Stimulated activated CD4-positive, alpha-beta T cell treated with anti-CD3 and anti-CD28 coated beads, Interleukin-2, amount 100 ng/mL, for 48 hours (primary cell): Measurements from ENCODE around the gene EFHC1.

ENCODE experiments used
- DNase-seq, 2 donors: peaks; one replicate each; pipeline ENCODE4 v3.0.0-alpha.2; 2020

The EFHC1 gene

DNA sequence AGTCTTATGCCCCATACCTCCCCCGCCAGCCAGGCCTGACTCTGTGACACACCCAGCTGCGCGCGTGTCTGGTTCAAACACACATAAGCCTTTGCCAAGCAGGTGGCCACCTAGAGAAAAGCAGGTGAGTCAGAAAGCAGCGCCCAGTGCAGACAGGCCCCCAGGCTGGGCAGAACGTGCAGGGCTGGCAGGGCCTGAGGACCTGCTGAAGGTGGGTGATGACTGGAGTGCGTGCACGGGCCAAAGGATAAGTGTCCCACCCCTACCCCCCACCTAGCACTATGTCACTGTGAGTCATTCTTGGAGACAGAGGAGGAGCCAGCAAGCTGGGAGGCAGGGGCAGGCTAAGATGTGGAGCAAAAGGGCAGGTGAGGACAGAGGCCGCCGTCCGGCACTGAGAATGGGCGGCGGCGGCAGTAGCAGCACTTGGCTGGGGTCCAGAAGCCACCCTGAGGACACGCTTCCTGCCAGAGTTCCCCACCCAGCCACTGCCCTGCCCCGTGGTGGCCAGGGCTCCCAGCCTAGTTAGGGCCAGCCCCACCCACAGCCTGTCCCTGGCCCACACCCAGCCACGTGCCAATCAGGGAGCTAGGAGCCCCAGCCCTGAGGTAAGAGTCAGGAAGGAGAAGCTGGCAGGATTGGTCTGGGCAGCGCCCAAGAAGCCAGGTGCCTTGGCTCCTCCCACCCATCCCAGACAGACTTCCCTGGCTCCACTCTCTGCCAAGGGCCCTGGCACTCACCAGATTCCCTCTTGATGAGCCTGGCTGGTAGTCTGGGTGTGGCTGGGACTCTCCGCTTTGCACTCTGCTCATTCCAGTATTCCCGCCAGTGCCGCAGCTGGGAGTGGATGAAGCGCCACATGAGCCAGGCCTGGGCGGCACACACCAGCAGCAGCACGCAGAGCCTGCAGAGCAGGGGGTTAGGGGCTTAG lies 84.0 kb downstream of the EFHC1 start:
- no peak for DNase-seq

DNA sequence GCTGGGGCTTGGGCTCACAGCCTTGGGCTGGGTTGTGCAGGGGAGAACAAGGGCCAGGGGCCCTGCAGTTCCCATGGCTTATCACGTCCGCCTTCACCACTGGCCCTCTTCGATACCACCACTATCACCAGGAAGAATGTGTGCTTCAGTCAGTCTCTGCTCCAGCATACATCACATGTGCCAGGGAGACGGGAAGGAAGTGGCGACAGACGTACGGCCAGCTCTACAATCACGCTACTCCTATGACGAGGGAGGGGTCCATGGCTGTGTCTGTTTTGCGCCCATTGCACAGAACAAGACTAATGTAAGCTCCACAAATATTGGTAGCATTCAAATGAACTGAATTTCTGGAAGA lies 84.6 kb downstream of the EFHC1 start:
- no peak for DNase-seq

DNA sequence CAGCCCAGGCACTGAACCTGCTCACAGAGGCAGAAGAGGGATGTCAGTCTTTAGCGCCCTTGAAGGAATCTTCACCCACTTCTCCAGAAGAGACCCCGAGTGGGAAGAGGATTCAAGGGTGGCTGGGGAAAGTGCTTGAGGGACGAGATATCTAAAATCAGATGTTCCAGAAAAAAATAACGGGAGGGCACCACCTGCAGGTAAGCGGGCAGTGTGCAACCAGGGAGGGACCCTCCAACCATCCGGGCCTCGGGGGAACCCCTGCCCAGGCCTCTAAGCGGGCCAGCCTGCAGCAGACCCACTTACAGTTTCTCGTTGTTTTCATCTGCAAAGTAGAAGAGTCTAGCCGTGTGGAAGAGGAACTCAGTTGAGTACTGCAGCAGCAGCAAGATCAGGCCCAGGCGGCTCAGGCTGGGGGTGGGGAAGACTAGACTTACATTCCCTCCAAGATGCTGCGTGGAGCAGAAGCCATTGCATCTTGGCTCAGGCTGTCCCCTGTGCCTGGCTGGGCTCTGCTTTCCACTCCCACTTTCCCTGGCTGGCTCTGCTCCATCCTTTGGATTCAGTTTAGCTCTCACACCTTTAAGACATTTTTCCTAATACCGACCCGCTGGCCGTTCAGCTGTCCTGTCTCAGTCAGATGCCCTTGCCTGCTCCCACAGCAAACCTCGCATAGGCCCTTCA lies 85.7 kb downstream of the EFHC1 start:
- DNase-seq: no peak

DNA sequence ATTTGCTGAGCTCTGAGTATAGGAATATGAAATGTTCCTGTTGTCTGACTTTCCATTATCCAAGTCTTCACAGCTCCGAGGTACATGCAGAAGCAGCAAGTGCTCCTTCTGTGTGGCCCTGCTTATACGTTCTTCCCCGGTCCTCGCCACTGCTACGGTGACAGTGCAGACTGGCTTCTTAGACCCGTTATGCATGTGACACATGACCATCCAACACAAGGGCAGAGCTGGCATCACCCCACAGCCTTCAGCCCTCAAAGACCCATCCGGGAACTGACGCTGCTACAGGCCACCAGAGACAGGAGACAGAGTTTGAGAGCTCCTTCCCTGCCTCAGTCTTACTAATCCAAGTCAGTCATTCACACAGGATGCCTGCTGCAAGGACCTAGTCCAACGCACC lies 86.3 kb downstream of the EFHC1 start:
- DNase-seq: no peak

DNA sequence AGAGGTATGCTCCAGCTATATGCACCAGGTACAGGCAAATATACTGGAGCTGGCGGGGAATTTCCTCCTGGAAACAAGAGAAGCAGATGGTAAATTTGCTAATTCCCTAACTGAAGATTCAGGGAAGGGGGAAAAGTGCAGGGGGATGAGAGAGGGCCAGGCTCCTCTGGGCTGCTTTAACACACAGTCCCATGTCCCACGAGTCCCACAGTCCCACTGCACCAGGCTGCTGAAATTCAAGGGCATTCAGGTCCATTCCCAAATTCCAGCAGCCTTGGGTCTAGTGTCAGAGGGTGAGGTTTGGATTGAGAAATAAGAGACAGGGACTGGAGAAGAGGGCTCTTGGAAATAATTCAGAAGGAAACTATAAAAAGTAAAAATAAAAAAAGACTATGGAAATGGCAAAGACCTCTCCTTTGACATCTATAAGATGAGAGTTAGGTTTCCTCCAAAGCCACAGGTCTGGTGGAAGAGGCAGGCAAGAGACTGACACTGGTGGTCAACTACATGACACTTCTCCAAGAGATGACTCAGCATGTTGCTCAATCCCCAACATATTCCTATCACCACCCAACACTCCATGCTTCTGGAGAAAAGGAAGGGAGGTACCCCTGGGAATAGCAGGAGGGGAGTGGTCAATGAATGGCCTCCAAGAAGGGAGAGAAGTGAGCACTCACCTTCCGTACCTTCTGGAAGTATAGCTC lies 87.6 kb downstream of the EFHC1 start:
- no peak for DNase-seq

DNA sequence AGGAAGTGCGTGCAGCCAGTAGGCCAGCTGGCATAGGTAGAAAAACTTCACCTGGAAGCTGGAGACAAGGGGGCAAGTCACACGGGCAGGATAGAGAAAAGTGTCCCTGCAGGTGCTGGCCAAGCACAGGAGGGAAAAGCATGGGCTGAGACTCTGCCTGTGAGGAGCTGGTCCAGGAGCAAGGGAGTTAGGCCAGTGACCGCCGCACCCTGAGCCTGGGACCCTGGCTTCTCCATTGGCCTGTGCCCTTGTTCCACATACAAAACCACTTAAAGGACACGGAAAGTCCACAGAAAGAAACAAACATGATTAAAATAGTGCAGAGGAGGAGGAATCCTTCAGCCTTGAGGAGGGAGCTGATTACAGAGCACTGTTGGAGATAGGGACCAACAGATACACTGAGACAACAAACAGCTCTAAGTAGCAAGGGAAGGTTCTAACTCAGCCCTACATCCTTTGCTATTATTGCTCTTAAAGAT lies 88.2 kb downstream of the EFHC1 start:
- no peak for DNase-seq

DNA sequence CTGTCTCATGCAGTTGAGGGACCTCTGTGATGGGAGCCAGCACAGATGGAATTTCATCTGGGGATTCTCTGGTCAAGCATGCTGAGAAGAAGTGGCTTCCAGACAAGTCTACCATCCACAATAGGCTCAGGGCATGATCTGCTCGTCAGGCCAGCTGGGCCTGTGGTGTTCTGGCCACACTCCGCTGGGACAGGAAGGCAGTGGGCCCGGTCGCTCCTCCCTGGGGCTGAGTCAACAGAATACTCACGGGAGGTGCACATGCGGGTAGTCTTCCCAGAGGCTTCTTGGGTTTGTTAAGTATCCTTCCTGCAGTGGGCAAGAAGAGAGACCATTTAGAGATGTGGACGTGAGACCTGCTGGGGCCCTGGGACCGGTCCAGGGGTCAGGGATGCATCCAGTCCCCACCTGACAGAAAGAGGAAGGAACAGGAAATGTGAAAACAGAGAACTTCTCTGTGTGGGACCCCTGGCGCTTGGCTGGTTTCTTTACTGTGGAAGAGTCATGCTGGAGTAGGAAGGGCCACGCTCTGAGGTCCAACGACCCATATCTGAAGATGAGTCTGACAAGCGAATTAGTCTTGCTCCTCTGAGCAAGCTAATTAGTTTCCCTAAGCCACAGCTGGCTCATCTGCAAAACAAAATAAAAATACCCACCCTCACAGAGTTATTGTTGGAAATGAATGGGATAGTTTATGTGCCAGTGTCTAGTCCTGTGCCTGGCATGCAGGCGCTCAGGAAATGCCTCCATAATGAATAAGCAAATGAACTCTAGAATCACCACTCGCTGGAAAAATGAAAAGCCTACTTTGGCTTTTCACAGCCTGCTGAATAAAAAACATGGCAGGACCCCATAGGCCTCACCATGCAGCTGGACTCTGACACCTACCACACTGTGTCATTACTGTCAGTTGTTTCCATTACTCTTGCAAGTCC lies 89.4 kb downstream of the EFHC1 start:
- DNase-seq: no peak

DNA sequence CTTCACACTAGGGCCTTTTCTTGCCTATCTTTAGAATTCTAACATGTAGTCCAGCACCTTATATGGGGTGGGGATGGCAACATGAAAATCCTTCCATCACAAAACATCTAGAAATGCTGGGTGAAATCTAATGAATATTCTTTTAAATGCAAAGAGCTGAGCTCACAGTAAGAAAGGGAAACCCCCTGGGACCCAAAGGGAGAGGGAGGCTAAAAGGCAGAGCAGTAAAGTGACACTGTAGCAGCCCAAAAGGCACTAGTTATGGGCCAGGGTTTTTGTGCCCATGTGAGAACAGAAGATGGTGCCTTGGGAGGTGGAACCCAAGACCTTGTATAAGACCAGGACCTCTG lies 90.0 kb downstream of the EFHC1 start:
- no peak for DNase-seq

DNA sequence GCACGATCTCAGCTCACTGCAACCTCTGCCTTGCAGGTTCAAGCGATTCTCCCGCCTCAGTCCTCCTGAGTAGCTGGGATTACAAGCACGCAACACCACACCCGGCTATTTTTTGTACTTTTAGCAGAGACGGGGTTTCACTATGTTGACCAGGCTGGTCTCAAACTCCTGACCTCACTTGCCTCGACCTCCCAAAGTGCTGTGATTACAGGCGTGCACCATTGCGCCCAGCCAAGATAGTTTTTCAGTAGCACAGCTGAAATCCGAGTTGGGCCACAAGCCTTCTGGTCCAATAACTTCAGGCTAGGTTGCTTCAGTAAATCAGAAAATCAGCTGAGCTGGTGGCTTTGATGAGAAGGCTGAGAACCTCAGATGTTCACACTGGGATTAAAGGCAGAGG lies 91.0 kb downstream of the EFHC1 start:
- DNase-seq: no peak

DNA sequence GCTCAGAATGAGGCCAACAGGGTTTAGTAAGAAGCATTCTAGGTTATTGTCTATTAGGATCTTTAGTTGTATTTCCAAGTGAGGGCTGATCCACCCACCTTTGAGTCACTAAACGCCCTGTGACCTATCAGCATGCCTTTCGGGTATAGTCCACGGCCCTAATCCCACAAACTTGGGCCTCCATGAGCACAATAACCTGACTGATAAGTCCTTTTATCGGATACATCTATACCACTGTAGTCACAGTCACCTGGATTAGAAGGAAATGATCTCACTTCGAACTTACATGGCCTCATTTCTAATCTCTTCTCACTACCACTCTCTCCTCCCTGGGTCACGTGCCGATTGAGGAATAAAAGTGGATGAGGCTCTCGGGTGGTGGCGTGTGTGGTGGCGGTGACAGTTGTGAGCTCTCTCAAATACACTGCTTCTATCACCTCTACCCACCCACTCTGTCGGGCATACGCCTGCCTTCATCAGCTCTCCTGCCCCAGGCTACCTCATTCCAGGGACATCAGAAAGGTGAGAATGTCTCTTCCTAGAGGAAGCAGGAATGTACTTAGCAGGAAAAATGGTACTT lies 91.5 kb downstream of the EFHC1 start:
- no peak for DNase-seq

DNA sequence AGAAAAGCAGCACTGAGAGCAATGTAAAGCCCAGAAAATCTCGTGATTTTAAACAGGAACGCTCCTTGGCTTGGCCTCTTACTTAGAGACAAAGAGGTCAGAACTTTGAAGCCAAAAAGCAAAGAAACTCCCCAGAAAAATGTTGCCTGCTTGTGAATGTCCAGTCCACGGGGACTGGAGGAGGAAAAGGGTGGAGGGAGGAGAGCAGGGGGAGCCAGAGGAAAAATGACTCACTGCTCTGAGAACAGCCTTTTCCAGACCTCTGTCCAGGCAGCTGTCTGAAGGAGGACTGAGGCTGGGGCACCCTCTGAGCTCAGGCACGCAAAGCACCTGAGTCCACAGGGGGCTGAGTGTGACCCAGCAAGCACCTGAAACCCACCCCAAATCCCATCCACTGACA lies 92.1 kb downstream of the EFHC1 start:
- DNase-seq: no peak

DNA sequence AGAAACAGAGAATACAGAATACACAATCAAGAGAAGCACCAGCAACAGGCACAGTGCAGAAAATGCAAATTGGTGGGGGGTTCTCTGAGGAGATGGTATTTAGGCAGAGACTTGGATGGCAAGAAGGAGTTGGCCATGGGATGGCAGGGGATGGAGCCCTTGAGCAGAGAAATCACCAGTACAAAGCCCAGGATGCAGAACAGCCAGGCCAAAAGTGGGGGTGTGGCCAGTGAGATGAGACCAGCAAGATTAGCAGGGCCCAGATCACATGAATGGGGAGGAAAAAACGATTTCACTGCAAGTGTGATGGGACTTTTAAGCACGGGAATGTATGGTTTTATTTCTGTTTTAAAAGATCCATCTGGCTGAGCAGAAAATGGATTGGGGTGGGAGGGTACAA lies 93.3 kb downstream of the EFHC1 start:
- no peak for DNase-seq

DNA sequence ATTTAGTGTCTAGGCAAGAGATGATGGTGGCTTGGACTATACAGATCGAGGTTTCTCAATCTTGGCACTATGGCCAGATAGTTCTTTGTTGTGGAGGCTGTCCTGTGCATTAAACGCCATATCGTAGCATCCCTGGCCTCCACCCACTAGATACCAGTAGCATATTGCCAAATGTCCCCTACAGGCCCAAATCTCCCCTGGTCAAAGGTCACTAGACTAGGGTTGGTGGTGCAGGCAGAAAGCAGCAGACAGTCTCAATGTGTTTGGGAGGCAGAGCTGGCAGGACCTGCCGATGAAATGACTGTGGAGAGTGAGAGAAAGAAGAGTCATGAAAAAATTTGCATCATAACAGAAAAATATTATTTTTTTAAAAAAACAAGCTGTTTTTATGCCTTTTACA lies 93.8 kb downstream of the EFHC1 start:
- no peak for DNase-seq

DNA sequence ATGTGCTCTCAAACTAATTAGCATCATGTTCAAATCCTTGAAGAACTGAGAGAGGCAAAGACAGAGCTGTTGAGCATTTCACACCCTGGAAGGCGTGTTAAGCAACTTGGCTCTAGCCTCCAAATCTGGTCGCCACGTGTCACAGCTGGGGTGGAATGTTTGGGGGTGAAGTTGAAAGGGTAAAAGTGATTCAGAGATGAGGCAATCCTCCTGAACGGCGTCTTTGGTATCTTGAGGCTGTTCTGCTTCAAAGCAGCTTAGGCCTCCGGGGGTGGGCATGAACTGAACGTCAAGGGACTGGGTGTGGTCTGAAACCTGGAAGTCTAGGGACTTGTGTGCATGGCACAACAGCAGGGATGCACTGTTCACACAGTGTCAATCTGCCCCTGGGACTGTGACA lies 94.4 kb downstream of the EFHC1 start:
- no peak for DNase-seq

DNA sequence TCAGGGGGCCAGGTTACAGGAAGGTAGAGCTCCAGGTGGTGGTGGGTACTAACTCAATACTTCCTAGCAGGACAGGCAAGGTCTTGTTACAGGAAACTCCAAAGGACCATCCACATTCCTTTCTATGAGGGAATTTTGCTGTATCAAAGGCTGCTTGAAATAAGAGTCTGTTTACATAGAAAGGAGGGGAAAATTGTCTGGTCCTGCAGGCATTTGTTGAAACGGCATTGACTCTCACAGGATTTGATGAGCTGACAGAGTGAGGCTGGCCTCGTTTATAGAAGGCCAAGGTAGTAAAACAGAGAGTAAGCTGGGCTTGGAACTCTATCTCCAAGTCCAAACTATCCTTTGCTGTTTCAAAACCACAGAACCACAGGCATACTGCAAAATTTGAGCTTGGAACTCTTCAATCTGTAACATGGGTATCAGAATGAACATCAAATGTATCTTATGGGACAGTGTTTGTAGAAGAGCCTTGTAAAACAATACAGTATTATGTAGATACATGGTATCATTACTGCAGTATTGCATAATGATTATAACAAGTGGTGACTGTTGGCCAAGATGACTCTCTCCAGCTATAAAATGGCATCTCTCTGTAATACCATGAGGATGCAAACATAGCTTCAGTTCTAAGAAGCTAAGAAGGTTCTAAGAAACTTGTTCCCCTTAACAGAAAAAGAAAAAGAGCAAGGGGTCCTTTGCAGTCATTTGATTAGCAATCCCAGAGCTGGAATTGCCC lies 95.2 kb downstream of the EFHC1 start:
- DNase-seq: no peak

DNA sequence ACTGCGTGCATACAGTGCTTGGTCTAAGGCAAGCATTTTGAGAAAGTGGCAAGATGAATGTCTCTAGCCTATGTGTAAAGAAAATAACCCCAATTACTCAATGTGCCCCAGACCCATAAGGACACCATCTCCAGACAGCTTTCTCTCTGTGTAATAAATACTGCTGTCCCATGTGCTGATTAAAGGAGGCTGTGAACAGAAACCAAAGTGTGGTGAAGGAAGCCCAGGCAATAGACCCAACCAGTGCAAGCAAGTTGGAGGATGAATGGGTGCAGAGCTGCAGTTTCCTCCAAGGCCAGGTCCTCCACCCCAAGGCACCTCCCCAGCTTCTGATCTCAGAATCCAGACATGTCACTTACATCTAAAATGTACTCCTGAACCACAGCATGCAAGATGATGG lies 96.1 kb downstream of the EFHC1 start:
- DNase-seq: no peak

DNA sequence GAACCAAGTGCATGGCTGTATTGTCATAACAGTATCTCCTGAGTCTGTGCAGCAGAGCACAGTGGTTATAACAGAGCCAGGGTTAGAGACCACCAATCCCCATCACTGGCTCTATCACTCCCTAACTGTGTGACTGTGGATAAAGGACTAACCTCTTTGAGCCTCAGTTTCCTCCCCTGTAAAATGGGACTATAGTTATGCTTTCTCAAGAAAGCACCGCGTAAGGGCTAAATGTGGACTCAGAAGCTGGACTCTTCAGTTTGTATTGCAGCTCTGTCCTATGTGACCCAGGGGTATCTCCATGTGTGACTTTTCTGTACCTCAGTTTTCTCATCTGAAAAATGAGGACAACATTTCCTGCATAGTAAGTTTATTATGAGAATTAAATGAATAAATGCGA lies 96.8 kb downstream of the EFHC1 start:
- DNase-seq: no peak

DNA sequence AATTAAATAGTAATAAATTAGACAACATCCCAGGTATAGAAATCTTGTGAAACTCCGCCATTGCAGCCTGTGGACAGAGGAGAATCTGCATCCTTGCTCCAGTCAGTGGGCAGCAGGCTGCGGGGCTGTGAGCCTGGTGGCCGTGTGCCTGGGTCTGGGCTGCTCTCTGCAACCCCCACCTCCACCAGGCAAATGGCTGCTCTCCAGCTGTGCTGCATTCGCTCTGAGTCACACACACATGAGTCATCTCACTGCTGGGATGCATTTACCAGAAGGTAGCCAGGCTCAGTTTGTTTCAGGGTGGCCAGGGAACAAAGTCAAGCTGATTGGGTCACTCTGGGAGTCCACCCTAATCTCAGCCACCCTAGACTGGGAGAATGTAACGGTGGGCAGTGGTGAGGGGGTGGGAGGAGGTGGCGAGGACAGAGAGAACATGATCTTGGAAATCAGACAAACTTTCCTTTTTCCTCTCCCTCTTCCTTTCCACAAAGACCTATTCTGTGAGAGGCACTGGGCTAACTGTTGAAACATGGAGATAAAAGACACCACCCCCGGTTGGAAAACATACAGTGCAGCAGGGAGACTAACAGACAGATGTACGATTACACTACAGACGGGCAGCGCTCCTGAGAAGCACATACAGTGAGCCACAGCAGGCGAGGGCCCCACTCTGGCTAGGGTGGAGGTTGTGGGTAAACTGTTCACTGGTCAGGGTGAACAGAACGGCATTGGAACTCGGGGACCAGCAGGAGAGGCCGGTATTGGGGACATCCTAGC lies 97.5 kb downstream of the EFHC1 start:
- DNase-seq: peak; percentile 21 to 30

DNA sequence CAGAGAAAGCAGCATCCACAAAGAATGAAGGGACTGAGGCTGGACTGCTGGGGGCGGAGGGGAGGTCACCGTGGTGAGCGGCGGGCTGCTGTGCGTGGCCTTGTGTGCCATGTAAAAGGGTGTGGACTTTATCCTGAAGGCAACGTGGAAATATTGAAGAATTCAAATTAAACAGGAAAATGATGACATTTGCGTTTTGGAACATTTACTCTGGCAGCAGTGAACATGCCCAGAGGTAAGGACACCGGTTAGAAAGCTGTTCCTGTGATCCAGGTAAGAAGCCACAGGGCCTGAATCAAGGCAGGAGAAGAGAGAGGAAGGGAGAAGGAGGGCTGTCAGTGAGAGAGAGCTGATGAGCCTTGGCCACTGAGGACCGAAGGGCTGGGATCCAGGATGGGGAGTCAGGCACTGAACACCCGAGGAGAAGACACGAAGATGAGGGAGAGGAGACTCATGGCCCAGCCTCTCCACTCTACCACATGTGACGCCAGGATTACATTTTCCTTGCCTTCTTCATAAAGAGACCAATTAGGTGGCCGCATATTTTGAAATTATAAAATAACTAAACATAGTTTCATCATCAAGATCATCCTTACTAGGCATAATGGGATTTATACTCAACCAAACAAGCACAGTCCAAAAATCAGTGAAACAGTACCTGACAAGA lies 98.3 kb downstream of the EFHC1 start:
- DNase-seq: no peak

DNA sequence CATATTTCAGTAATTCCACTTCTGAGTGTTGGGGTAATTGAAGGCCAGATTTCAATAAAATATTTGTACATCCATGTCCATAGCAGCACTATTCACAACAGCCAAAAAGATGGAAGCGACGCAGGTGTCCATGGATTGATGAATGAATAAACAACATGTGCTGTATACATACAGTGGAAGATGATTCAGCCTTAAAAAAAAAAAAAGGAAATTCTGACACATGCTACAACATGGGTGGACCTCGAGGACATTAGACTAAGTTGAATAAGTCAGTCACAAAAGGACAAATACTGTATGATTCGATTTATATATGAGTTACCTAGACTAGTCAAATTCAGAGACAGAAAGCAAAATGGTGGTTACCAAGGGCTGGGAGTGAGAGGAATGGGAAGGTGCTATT lies 99.5 kb downstream of the EFHC1 start:
- no peak for DNase-seq
